Measurements from ENCODE around the gene SERPINA3.

Gene SERPINA3

GRCh38 chr14:94659901-94660300 lies 47.7 kb downstream of the SERPINA3 start:
- DNase-seq: no peak

- no peak for DNase-seq
Observed at GRCh38 chr14:94660306-94660946, 48.2 kb downstream of the SERPINA3 start.

- DNase-seq: no peak
Observed at GRCh38 chr14:94663538-94663937, 51.3 kb downstream of the SERPINA3 start.

- no peak for DNase-seq
Observed at GRCh38 chr14:94663965-94664704, 51.9 kb downstream of the SERPINA3 start.

GRCh38 chr14:94665121-94665520 lies 52.9 kb downstream of the SERPINA3 start:
- DNase-seq: no peak

- no peak for DNase-seq
Observed at GRCh38 chr14:94665544-94665943, 53.4 kb downstream of the SERPINA3 start.

GRCh38 chr14:94670692-94671285 lies 58.6 kb downstream of the SERPINA3 start:
- DNase-seq: no peak

- no peak for DNase-seq
Observed at GRCh38 chr14:94671870-94672444, 59.8 kb downstream of the SERPINA3 start.

GRCh38 chr14:94673071-94673470 lies 60.9 kb downstream of the SERPINA3 start:
- DNase-seq: no peak

Measured in CD4-positive, alpha-beta T cell treated with Interleukin-17A for 1 hour (primary cell).